ENCODE measurements around the gene NEGR1.

GRCh38 chr1:71427066-71427465 lies 855.3 kb downstream of the NEGR1 start:
- TF ChIP-seq POLR2A (IDR thresholded peaks at IDR 0.05) (no peak), CTCF (IDR thresholded peaks at IDR 0.05) (no peak), EP300 (IDR thresholded peaks at IDR 0.05) (no peak), POLR2AphosphoS5 (IDR thresholded peaks at IDR 0.05) (no peak)

Measured in stomach (tissue), 4 donors.